C4-2B (cell line): ENCODE results near the gene PARVG.

Source experiments
- ZFX ChIP-seq: fragments of 450-650 bp; IDR thresholded peaks from 2 replicates; pipeline ENCODE4 v1.6.1; 2017
- TF ChIP-seq, protein P1 (sequence below): fragments of 450-650 bp; conservative IDR thresholded peaks from 2 replicates; pipeline ENCODE4 v1.5.1; 2017; ENCODE audit warnings: mild to moderate bottlenecking

DNA sequence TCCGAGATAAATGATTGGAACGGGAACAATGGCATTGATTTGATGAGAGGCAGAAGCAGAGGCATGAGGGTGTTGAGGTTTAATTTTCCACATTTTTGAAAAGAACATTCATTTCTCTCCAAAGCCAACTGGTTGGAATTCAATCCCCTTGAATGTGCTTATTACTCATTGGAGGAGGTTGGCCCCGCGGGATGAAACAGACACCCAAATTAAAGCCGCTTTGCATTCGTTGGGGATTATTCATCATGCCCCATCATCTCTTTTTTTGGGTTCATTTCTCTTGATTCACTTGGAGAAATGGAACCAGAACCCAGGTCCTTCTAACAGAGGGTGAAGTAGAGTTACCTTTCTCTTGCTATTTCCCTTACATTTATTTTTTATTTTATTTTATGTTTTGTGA lies 47.6 kb upstream of the PARVG start:
- TF ChIP-seq, protein P1, sequence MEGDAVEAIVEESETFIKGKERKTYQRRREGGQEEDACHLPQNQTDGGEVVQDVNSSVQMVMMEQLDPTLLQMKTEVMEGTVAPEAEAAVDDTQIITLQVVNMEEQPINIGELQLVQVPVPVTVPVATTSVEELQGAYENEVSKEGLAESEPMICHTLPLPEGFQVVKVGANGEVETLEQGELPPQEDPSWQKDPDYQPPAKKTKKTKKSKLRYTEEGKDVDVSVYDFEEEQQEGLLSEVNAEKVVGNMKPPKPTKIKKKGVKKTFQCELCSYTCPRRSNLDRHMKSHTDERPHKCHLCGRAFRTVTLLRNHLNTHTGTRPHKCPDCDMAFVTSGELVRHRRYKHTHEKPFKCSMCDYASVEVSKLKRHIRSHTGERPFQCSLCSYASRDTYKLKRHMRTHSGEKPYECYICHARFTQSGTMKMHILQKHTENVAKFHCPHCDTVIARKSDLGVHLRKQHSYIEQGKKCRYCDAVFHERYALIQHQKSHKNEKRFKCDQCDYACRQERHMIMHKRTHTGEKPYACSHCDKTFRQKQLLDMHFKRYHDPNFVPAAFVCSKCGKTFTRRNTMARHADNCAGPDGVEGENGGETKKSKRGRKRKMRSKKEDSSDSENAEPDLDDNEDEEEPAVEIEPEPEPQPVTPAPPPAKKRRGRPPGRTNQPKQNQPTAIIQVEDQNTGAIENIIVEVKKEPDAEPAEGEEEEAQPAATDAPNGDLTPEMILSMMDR, result no peak
- TF ChIP-seq ZFX, result no peak
